Omental fat pad (tissue), 4 donors: ENCODE measurements around the gene RUNX1. TPM values are rescaled to one million over a fixed set of nuclear protein-coding genes. Genes with fewer than 3 reads are reported as not detected.

Experiments
- ATAC-seq: fragments of 150-250 bp; one replicate; pipeline ENCODE4 v1.9.1; 2016; ENCODE audit warnings: mild to moderate bottlenecking, moderate library complexity; ENCODE audit not compliant: low FRiP score
- DNase-seq: peaks from one replicate; pipeline ENCODE4 v3.0.0-alpha.2; 2019; ENCODE audit warnings: low spot score
- CTCF ChIP-seq, 3 donors: fragments of 450-650 bp; IDR thresholded peaks; one replicate each; pipeline ENCODE4 v1.5.1; 2016 to 2017; ENCODE audit warnings: antibody characterized with exemption in 3 of 3, mild to moderate bottlenecking in 3 of 3, moderate library complexity in 2 of 3
- total RNA-seq, 4 donors: library from RNA; depleted of rRNA; stranded (reverse); fragments of >200 nt; gene quantifications; one replicate each; pipeline ENCODE4 v1.1.0, GENCODE V29; 2016

Gene RUNX1
- total RNA-seq, 4 donors from 2014 or later = 21.1 to 75.9 (median 30.2) TPM

- ATAC-seq = no peak
- DNase-seq = no peak
- TF ChIP-seq CTCF (IDR thresholded peaks at IDR 0.05) = no peak
Observed at GRCh38 chr21:34984356-34985058, 64.6 kb downstream of the RUNX1 start.

- no peak for TF ChIP-seq CTCF (IDR thresholded peaks at IDR 0.05)
- DNase-seq (no peak), ATAC-seq (no peak)
Observed at GRCh38 chr21:34983680-34984086, 65.4 kb downstream of the RUNX1 start.

- DNase-seq (no peak), ATAC-seq (no peak)
- TF ChIP-seq CTCF (IDR thresholded peaks at IDR 0.05) = no peak
Observed at GRCh38 chr21:34981791-34982190, 67.3 kb downstream of the RUNX1 start.

- no peak for TF ChIP-seq CTCF (IDR thresholded peaks at IDR 0.05)
- no peak for ATAC-seq
- DNase-seq = no peak
Observed at GRCh38 chr21:34980423-34981115, 68.5 kb downstream of the RUNX1 start.

GRCh38 chr21:34979383-34979782 is 69.7 kb downstream of the RUNX1 start:
- DNase-seq (no peak), ATAC-seq (no peak)
- TF ChIP-seq CTCF (IDR thresholded peaks at IDR 0.05) = no peak

- ATAC-seq (no peak), DNase-seq (no peak)
- TF ChIP-seq CTCF (IDR thresholded peaks at IDR 0.05) = no peak
Observed at GRCh38 chr21:34977333-34977732, 71.8 kb downstream of the RUNX1 start.
